Activated CD4-positive, CD25-positive, alpha-beta regulatory T cell treated with anti-CD3 and anti-CD28 coated beads, Interleukin-2, amount 50 U/mL, for 72 hours (primary cell): ENCODE results near the gene SLC29A2.

Source experiments
- DNase-seq: peaks from one replicate; pipeline ENCODE4 v3.0.0; 2021

SLC29A2 gene, protein sequence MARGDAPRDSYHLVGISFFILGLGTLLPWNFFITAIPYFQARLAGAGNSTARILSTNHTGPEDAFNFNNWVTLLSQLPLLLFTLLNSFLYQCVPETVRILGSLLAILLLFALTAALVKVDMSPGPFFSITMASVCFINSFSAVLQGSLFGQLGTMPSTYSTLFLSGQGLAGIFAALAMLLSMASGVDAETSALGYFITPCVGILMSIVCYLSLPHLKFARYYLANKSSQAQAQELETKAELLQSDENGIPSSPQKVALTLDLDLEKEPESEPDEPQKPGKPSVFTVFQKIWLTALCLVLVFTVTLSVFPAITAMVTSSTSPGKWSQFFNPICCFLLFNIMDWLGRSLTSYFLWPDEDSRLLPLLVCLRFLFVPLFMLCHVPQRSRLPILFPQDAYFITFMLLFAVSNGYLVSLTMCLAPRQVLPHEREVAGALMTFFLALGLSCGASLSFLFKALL

DNA sequence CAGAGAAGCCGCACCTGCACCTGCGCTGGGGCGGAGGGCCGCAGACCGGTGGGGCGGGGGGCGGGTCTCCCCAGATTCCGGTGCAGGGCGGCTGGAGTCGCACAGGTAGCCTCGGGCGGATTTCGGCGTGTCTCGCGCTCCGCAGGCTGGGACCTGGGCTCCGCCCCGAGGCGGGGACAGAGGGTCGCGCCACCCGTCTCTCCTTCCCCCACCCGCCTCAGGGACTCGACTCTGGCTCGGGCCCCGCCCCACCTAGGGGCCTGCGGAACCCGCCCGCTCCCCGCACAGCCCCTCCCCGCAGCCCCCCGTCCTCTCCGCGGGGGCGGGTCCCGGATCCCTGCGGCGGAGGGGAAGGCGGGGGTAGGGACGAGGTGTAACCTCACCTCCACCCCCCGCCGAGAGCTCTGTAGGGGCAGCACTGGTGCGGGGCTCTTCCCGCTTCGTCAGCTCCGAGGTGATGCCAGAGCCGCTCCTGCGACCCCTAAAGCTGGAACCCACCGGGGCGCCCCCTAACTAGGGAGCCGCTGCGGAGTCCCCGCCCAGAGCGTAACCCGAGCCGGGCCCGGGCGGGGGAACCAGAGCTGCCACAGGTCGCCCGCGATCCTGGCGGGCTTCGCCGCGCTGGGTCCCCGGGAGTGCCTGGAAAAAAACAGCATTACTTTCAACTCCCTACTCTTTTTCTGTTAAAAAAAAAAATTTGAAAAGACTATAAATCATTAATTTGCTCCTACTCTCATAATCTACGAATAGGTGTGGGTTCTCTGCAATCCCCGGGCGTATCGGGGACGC, at the start of gene SLC29A2:
Gene SLC29A2 (minus strand): TSS at position 134 of the 789 bp plus-strand sequence. CDS start 169 bp downstream, outside the sequence.
- peak; percentile 59 for DNase-seq

DNA sequence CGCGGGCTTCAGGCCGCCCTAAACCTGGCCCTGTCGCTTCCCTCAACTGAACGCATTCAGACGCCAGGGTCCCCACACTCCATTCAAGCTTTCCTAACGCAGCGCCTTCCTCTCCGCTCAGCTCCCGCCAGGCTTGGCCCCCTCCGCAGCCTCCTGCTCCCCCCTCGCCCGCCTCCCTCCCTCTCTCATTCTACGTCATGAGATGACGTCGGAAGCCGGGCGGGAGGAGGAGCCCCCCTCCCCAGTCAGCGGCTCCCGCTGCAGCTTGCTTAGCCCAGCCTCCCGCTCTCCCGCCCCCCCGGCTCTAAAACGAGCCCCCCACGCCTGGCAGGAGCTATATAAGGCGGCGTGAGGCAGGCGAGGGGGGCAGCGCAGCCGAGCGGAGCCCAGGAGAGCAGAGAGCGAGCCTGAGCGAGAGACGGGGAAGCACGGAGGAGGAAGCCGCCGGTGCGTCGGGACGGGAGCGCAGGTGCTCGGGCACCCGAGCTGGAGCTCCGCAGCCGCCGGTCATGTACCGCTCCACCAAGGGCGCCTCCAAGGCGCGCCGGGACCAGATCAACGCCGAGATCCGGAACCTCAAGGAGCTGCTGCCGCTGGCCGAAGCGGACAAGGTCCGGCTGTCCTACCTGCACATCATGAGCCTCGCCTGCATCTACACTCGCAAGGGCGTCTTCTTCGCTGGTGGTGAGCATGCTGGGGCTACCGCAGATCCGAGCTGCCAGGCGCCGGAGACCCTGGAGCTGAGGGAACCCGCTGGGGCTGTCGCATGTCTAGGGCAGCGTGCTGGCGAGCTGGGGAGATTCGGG, 49.3 kb upstream of the SLC29A2 start, which contains the start of gene NPAS4:
Gene NPAS4 (plus strand): TSS at position 365 of the 806 bp plus-strand sequence. CDS start 145 bp downstream, at position 510.
- DNase-seq, result no peak

DNA sequence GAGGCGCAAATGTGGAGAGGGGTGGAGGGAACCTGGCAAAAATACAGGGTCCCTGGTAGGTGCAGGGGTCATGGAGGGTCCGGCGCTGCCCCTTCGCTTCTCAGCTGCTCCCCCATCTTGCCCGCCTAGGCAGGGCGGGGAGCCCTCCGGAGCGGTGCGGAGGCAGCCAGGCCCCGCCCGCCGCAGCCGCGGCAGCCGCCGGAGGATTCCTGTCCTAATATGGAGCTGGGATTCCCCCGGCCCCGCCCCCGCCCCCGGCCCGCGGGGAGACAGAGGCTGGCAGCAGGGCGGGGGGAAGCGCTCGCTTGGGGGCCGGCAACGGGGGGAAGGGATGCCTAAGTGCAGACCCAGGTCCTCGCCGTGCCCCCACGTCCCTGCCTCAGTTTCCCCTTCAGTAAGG, 48.3 kb upstream of the SLC29A2 start:
- no peak for DNase-seq

DNA sequence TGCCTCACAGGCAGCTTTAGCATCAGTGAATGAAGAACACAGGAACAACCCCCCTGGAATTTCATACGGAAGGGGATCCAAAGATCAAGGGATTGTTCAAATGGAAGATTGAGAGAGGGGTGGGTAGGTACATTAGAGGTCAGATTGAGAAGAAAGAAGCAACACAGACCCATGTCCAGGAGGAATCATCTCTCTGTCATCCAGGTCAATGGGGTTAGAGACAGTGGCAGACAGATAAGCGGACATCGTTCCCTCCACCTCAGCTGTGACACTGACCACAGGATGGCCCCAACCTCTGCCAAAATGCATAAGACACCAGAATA, 47.4 kb upstream of the SLC29A2 start:
- DNase-seq, result no peak

DNA sequence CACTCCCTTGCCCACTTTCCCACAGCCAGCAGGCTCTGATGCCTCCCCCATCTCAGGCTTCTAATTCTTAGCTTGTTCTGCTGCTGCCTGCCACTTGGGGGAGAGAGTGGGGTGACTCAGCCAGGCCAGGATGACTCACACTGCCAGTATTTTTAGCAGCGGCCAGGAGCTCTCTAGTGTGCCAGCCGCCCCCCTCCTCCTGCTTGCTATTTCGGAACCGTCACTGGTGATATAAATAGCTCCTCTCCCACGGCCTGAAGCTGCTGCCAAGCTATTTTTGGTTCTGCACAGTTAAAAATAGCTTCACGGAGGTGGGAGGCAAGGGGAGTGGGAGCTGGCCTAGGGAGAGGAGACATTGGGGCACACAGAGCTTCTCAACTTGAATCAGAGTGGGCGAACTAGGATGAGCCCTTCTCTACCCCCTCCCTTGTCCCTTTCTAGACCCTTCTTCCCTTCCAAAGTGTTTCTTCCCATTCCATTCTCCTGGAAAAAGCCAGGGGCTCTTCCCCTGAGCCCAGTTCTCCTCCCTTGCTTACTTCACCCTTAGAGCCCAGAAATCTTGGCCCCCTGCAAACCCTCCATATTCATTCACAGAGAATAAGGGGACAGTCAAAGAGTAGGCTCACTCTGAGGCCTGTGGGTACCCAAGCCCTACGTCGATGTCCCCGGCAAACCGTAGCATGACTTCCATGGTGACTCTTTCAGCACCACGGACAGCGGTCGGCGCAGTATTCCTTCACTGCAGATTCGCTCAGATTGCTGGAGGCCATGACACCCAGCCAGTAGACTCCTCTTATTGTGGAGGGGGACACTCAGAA, 46.8 kb upstream of the SLC29A2 start:
- DNase-seq, result peak; percentile 67

DNA sequence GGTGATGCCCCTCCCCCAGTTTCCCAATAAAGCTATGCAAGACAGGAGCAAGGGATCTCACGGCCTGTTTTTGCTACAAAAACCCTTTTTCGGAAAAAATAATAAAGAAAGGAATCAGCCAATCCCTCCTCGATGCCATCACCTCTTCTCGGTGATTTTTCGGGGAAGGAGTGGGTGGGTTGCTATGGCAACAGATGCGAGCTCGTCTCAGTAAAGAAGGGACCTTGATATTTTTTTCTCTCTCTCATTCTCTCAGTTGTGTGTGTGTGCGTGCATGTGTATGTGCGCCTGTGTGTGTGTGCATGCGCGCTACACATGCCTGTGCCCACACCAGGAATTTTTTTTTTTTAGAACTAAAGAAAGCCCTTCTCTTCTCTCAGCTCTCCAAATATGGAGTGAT, 45.4 kb upstream of the SLC29A2 start:
- DNase-seq, result no peak

DNA sequence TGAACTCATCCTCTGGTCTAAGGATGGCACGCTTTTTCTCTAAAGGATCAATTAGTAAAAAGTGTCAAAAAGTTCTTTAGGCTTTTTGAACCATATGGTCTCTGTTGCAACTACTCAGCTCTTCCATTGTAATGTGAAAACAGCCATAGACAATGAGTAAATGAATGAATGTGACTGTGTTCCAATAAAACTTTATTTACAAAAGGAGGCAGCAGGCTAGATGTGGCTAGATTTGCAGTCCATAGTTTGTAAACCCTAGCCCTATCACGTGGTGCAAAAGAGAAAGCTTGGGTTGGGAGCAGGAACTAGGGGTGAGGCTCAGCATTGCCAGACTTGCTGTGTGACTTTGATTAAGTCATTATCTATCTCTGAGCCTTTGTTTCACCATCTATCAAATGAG, 43.9 kb upstream of the SLC29A2 start:
- no peak for DNase-seq

DNA sequence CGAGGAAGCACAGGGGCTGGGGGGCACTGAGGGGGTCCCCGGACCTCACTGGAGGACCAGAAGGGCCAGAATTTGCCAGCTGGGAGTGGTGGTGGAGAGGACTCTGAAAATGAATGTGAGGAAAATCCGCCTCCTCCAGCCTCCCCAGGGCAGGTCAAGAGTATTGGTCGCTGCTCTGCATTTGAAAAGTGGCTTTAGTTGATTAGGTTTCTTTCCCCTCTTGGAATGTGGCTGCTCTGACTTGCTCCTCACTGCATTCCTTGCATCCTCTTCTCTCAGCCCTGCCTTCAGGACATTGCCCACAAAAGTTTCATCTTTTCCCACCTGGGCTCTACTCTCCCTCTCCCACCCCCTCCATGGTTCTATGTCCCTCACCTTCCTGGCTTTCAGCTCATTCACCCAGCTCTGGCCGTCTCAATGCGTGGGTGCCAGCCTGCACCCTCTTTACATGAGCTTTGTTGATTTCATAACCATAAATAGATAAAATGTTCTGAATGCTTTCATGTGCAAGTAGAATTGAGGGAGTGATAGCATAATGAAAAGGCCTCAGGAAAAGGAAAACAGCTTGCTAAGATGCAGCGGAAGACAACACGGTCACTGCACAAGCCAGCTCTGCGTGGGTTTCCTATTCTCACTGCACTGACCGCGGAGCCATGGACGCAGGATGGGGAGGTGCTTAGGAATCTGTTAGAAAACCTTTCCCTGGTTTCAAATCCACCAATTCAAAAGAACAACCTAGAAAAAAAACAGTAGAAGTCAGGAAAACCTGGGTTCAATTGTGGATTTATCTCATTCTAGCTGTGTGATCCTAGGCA, 42.8 kb upstream of the SLC29A2 start:
- DNase-seq, result no peak

DNA sequence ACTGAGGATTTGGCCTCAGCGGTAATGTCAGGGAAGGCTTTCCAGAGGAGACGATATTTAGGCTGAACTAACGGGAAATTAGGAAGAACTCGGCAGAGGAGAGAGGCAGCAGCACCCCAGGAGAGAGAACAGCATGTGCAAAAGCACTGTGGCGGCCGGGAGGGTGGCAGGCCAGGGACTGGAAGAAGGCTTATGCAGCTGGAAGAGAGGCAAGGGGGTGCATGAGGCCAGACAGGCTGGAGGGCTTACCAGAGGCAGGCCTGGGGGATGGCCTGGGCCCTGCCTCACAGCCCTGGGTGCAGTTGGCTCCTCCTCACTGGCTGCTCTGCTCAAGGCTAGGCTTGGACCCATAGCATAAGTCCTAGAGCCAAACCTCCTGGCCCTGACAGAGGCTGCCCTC, 41.6 kb upstream of the SLC29A2 start:
- DNase-seq, result no peak

DNA sequence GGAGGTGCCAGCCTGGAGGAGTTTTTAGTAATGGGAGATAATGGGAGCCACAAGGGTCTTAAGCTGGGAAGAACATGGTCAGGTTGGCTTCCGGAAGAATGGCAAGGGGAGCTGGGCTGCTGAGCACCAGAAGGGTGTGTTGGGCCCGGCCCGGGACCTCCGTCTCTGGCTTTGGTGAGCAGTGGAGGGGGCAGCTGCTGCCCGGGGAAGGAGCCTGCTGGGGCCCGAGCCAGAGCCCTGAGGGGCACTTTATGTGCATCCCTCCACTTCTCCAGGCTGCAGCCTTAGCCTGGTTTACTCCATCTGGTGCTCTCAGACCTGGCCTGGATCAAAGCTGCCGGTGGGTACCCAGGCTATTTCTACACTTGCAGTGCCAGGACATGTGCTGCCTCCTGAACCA, 40.5 kb upstream of the SLC29A2 start:
- DNase-seq, result no peak

DNA sequence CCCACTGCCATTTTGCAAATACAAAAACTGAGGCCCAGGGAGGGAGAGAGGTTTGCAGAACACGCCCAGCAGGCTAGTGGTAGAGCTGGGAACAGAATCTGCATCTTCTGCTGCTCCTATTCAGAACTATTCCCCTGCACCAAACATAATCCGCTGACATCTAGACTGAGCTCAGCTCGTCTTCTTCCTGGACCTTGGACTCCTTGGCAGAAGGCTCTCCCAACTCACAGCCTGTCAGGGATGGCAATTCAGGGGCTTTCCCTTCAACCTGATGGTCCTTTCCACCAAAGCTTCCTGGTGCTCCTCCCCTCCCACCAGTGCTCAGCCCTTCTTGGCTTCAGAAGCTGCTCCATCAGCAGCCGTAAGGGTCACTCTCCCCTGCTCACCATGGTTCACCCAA, 39.8 kb upstream of the SLC29A2 start:
- DNase-seq, result no peak

DNA sequence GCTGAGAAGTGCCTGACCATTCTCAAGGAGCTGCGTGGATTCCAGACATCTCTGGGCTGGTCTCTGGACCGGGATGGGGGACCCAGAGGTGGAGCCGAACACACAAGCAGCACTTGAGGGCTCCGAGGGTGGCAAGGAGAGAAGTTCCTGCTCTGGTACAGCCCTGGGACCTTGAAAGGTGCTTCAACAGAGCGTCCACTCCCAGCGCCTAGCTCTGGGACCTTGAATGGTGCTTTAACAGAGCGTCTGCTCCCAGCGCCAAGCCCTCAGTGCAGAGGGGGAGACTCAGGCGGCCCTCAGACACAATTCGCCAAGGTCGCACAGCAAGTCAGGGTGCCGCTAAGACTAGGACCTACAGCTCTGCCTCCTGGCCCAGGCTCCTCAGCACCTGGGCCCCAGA, 38.6 kb upstream of the SLC29A2 start:
- DNase-seq, result no peak

DNA sequence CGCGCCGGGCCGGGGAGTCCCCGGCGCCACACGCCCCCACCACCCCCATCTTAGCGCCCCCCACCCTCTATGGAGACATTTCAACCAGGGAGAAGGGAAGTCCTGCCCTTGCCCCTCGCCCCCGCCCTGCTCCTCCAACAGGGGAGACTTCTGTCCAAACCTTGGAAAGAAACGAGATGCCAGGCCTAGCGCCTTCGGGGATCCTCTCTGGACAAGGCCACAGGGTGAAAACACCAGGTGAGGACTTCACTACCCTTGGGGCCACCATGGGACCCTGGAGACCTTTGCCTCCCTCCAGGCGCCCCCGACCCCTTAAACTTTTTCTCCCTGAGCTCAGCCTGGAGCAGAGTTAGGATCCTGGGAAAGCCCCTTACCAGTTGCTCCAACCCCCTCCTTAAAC, 37.7 kb upstream of the SLC29A2 start:
- no peak for DNase-seq

DNA sequence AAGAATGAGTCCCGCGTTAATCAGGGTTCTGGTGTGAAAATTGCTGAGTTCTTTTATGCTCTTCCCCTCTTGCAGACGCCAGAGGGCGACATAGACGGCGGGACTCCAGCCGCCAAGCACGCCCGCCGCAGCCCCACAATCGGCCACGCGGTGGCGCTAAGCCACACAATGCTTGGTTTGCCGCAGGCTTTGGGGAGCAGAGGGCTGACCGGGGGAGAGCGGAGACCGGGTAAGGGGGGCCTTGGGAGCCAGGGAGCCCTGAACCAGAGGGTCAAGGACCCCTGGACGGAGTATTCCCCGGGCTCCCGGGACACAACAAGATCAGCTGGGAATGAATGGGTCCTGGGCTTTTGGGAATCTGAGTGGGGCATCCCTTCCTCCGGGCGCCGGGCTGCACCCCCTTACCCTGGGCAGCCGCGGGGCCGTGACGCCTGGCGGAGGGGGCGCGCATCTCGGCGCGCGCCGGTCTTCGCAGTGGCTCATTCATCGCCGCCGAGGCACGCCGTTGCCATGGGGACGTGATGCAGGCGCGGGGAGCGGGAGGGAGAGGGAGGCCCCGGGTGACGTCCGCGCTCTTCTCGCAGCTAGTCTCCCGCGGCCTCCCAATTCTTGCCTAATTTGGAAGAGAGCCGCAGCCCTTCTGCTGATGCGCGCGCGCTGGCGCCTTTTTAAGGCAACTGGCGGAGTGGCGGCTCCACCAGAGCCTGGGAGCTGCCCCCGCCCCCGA, 37.1 kb upstream of the SLC29A2 start:
- DNase-seq, result peak; percentile 97

DNA sequence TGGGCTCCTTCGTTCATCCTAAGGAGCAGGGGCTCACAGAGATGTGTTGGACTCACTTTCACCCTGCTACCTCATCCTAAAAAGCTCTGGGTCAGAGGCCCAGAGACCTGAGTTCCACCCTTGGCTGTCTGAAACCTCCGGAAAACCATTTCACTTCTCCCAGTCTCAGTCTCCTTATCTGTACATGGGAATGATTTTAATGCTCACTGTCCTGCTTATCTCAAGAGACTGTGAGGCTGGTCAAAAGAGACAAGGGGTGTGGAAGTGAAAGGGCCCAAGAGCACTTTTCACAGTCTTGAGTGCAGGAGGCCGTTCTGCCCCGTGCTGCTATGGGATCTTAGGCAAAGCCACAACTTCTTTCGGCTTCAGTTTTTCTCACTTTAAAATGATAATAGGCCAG, 36.1 kb upstream of the SLC29A2 start:
- no peak for DNase-seq

DNA sequence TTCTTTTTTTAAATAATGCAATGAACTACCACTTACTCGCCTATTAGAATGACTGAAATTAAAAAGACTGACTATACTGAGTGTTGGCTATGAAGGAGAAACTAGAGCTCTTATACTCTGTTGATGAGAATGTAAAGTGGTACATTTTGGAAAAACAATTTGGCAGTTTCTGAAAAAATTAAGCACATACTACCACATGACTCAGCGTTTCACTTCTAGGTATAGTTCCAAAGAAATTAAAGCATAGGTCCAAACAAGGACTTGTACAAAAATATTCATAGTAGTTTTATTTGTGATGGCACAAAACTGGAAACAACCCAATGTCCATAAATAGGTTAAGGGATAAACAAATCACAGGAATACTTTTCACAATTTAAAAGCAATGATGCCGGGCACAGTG, 22.4 kb upstream of the SLC29A2 start:
- DNase-seq, result no peak

DNA sequence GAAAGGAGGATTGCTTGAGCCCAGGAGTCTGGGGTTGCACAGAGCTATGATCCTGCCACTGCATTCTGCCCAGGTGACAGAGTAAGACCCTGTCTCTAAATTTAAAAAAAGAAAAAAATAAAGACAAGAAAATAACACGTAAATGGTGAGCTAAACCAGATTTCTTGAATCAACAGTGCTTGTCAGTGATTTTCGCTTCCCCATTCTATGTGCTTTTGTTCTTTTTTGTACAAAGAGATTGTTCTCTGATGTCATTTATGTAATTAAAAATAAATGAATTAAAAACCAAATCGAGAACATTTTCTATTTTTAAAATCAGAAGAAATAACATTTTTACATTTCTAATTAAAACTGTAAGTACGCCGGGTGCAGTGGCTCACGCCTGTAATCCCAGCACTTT, 19.8 kb upstream of the SLC29A2 start:
- DNase-seq, result no peak

DNA sequence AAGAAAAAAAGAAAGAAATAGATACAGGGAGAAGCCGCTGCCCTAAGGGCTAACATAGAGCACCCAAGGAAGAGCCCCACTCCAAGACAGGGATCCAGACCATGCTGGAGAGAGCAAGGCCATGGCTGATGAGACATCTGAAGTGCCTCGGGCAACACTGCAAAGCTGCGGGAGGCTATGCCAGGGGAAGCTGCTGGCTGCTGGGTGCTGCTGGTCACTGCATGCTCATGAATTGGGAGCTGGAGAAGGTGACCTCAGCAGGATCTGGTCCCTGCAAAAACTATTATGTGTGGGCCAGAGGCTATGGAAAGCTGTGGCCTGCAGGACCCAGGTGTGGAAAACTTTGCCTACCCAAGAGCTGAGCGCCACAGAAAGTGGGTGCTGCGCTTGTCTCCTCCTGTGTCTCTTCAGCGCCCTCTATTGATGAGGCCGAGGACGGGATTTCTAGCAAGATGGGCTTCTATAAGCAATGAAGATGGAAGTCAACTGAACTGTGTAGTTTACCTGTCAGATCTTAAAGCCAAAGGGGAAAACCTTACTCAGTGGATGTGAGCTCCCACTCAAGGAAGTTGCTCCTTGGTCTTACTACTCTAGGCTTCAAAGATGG, 17.3 kb upstream of the SLC29A2 start:
- DNase-seq, result peak; percentile 63

DNA sequence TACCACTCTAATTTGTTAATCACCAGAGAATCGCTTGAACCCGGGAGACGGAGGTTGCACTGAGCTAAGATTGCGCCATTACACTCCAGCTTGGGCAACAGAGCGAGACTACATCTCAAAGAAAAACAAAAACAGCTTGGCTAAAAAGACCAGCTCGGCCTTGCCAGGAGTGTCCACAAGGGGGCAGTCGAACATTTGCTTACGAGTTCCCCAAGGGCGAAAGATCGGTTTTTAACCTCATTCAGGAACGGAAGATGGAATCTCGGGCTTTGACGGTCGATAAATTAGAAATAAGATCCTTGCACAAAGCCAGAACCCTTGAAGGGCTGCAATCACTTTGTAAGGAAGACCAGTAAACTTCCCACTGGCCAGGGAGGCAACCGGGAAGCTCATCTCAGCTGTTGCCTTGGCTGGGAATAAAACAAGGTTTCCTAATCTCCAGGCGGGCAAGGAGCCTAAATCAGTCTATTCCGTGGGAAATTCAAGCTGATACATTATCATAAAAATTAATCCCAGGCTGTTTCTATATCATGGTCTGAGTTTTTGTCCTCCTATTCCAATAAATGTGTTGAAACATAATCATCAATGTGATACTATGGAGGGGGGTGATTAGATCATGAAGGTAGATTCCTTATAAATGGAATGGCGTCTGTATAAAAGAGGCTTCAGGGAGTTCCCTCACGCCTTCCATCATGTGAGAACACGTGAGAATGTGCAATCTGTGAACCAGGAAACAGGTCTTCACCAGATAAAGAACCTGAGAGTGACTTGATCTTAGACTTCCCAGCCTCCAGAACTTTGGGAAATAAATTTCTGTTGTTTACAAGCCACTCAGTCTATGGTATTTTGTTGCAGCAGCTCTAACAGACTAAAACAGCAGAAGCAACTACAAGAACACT, 14.9 kb upstream of the SLC29A2 start:
- peak; percentile 85 for DNase-seq
